ENCODE results near the gene CRYZ. TPM values are rescaled to one million over a fixed set of nuclear protein-coding genes. Genes with fewer than 3 reads are reported as not detected.

The CRYZ gene
- total RNA-seq, 1 experiment from 2014 or later = 46.3 TPM

Other genes starting within 250 kb of the CRYZ start
- gene LRRC53, start 220.4 kb downstream of the CRYZ start, total RNA-seq (2021) = not detected in 2 replicates
- gene ERICH3, start 59.3 kb downstream of the CRYZ start, total RNA-seq (2021) = not detected in 2 replicates
- gene TYW3, start 102 bp upstream of the CRYZ start, total RNA-seq (2021) = 29.7 and 33.9 TPM in 2 replicates